Left lobe of liver (tissue), 2 donors: ENCODE measurements around the gene ITPK1. TPM values are rescaled to one million over a fixed set of nuclear protein-coding genes. Genes with fewer than 3 reads are reported as not detected.

Experiments
- ATAC-seq: fragments of 200-7000 bp; cut with Tn5 transposase; one replicate; pipeline ENCODE4 v1.9.1; 2020; ENCODE audit warnings: mild to moderate bottlenecking, moderate library complexity
- DNase-seq: peaks from one replicate; pipeline ENCODE4 v3.0.0-alpha.2; 2020; ENCODE audit warnings: low spot score
- total RNA-seq: library from RNA; stranded (reverse); gene quantifications from one replicate; pipeline ENCODE4 v1.2.1, GENCODE V29; 2021
- donor health status: DM: no; HTN: no; CAD: no; lungs with moderate emphysema.
- donor health status: DM: no; HTN: yes; CAD: no.

Gene ITPK1
- total RNA-seq, 1 donor from 2014 or later, result 61.3 TPM

- ATAC-seq (no peak), DNase-seq (no peak)
These were observed 170.2 kb downstream of the ITPK1 start for GRCh38 chr14:92945544-92945943.

- DNase-seq (no peak), ATAC-seq (peak; percentile 14)
These were observed 170.7 kb downstream of the ITPK1 start for GRCh38 chr14:92944976-92945375.

- no peak for DNase-seq
- no peak for ATAC-seq
These were observed 171.7 kb downstream of the ITPK1 start for GRCh38 chr14:92943855-92944570.

- DNase-seq, result no peak
These were observed 172.6 kb downstream of the ITPK1 start for GRCh38 chr14:92942976-92943710.

GRCh38 chr14:92942576-92942975 is 173.1 kb downstream of the ITPK1 start:
- DNase-seq (no peak), ATAC-seq (no peak)

More at GRCh38 chr14:92942976-92943710, 172.6 kb downstream of the ITPK1 start:
- ATAC-seq, result no peak

- no peak for DNase-seq
- no peak for ATAC-seq
These were observed 173.6 kb downstream of the ITPK1 start for GRCh38 chr14:92942136-92942535.

GRCh38 chr14:92941531-92941930 is 174.2 kb downstream of the ITPK1 start:
- no peak for DNase-seq
- ATAC-seq, result no peak

- DNase-seq (peak; percentile 78), ATAC-seq (peak; percentile 74)
These were observed 175.2 kb downstream of the ITPK1 start for GRCh38 chr14:92940543-92940942.

- ATAC-seq, result peak; percentile 57
These were observed 176.0 kb downstream of the ITPK1 start for GRCh38 chr14:92939699-92940098.

GRCh38 chr14:92938890-92939671 is 176.6 kb downstream of the ITPK1 start:
- peak; percentile 20 for ATAC-seq
- no peak for DNase-seq

More at GRCh38 chr14:92939699-92940098, 176.0 kb downstream of the ITPK1 start:
- peak; percentile 64 for DNase-seq

- DNase-seq (no peak), ATAC-seq (no peak)
These were observed 177.4 kb downstream of the ITPK1 start for GRCh38 chr14:92938235-92938875.

- DNase-seq, result no peak
- no peak for ATAC-seq
These were observed 178.4 kb downstream of the ITPK1 start for GRCh38 chr14:92937051-92937937.

GRCh38 chr14:92936085-92936484 is 179.6 kb downstream of the ITPK1 start:
- ATAC-seq (peak; percentile 2), DNase-seq (no peak)

GRCh38 chr14:92935446-92935845 is 180.3 kb downstream of the ITPK1 start:
- DNase-seq (no peak), ATAC-seq (no peak)

- no peak for ATAC-seq
- no peak for DNase-seq
These were observed 181.3 kb downstream of the ITPK1 start for GRCh38 chr14:92934196-92935085.

GRCh38 chr14:92933481-92933880 is 182.2 kb downstream of the ITPK1 start:
- ATAC-seq (no peak), DNase-seq (no peak)

GRCh38 chr14:92932448-92933395 is 183.0 kb downstream of the ITPK1 start:
- DNase-seq (no peak), ATAC-seq (no peak)
